Natural killer cell (primary cell): ENCODE results near the gene ZSWIM6. TPM values are rescaled to one million over a fixed set of nuclear protein-coding genes. Genes with fewer than 3 reads are reported as not detected.

Experiments used
- ATAC-seq, 3 donors: fragments of 150-1000 bp in 2 of 3; fragments of 200-7000 bp in 1 of 3; cut with Tn5 transposase; 1 replicate in 1 of 3; 2 replicates in 2 of 3; pipeline ENCODE4 v1.10.0; 2021; ENCODE audit warnings: mild to moderate bottlenecking in 2 of 3, moderate library complexity in 2 of 3
- DNase-seq, 2 donors: peaks; one replicate each; pipeline versions ENCODE4 v3.0.0 to v3.0.0-alpha.2; 2013 to 2021; ENCODE audit warnings: mixed read lengths in 1 of 2
- H3K27ac ChIP-seq: one replicate; pipeline ENCODE4 v1.5.1; 2013; ENCODE audit warnings: mild to moderate bottlenecking, low read length
- H3K27me3 ChIP-seq: one replicate; pipeline ENCODE4 v1.6.1; 2013; ENCODE audit warnings: low read length; ENCODE audit not compliant: control insufficient read depth, insufficient read depth
- H3K36me3 ChIP-seq: one replicate; pipeline ENCODE4 v1.6.1; 2013; ENCODE audit warnings: low read length; ENCODE audit not compliant: control insufficient read depth, insufficient read depth
- H3K4me1 ChIP-seq: one replicate; pipeline ENCODE4 v1.6.1; 2013; ENCODE audit warnings: low read length; ENCODE audit not compliant: control insufficient read depth, insufficient read depth
- H3K4me3 ChIP-seq: one replicate; pipeline ENCODE4 v1.5.1; 2013; ENCODE audit warnings: low read length
- H3K9me3 ChIP-seq: one replicate; pipeline ENCODE4 v1.6.1; 2013; ENCODE audit warnings: low read length; ENCODE audit not compliant: control insufficient read depth, insufficient read depth
- H3K27ac Mint-ChIP-seq, 2 donors: one replicate each; pipeline ENCODE4 v1.8.0; 2022; ENCODE audit warnings: mild to moderate bottlenecking in 2 of 2, mixed read lengths in 2 of 2, moderate library complexity in 1 of 2
- H3K27me3 Mint-ChIP-seq, 2 donors: one replicate each; pipeline ENCODE4 v1.8.0; 2022; ENCODE audit warnings: low read depth in 2 of 2, mixed read lengths in 2 of 2
- H3K36me3 Mint-ChIP-seq: one replicate; pipeline ENCODE4 v1.8.0; 2022; ENCODE audit warnings: mixed read lengths
- H3K4me1 Mint-ChIP-seq, 2 donors: one replicate each; pipeline ENCODE4 v1.8.0; 2022; ENCODE audit warnings: mixed read lengths in 2 of 2
- H3K4me3 Mint-ChIP-seq: one replicate; pipeline ENCODE4 v1.8.0; 2022; ENCODE audit warnings: mild to moderate bottlenecking, moderate library complexity, mixed read lengths
- H3K9me3 Mint-ChIP-seq, 2 donors: one replicate each; pipeline ENCODE4 v1.8.0; 2022; ENCODE audit warnings: mixed read lengths in 2 of 2
- CTCF ChIP-seq: fragments of 200-600 bp; IDR thresholded peaks from one replicate; pipeline ENCODE4 v1.8.0; 2022; ENCODE audit warnings: antibody characterized with exemption
- WGBS: methylation state at CpG from one replicate; pipeline ENCODE4 v1.1.7; 2013; ENCODE audit warnings: missing lambda C conversion rate; ENCODE audit not compliant: insufficient coverage; 5-methylcytosine and 5-hydroxymethylcytosine counted together
- intact Hi-C: fragments of 100-400 bp; cut with micrococcal nuclease; formaldehyde crosslinking; loops from one replicate; pipeline ENCODE4 v1.14.2; 2022
- total RNA-seq, 4 donors: library from RNA; stranded (reverse); fragments of 120-200 nt in 1 of 4; gene quantifications; one replicate each; pipeline versions ENCODE4 v1.2.3 to v1.2.4, GENCODE V29; 2013 to 2022

The ZSWIM6 gene
- total RNA-seq, 3 donors from 2014 or later (not counting 1 experiment from before 2014, with no cell fraction given), result 8.7 to 11.4 (median 10.5) TPM

GRCh38 chr5:61319388-61320146 lies 12.5 kb upstream of the ZSWIM6 start:
- DNase-seq (peak in 1 of 2 donors; percentile 51), ATAC-seq (peak; percentile 52 to 71 (median 71))
- Histone ChIP-seq H3K36me3 (no peaks in the 10 kb centered on the region), H3K27me3 (peaks cover 3% of the 10 kb centered on the region), H3K4me3 (no peak overlapping the region), H3K27ac (no peak overlapping the region), H3K4me1 (peaks cover 13% of the 10 kb centered on the region), H3K9me3 (no peaks in the 10 kb centered on the region)
- WGBS, result 38% methylated on average over 7 of the region's 9 CpGs
- Mint-ChIP-seq H3K27me3 (peaks cover 34 to 55% of the 10 kb centered on the region in 2 donors), H3K4me3 (no peak overlapping the region), H3K4me1 (peaks cover 7 to 8% of the 10 kb centered on the region in 2 donors), H3K36me3 (no peaks in the 10 kb centered on the region), H3K9me3 (no peaks in the 10 kb centered on the region), H3K27ac (no peak overlapping the region)
- TF ChIP-seq CTCF, result no peak
- intact Hi-C loops, result no loop called here

GRCh38 chr5:61320860-61321259 lies 11.2 kb upstream of the ZSWIM6 start:
- WGBS, result 100% methylated on average over 2 of the region's 3 CpGs
- H3K36me3 Mint-ChIP-seq, result no peaks in the 10 kb centered on the region
- H3K9me3 Mint-ChIP-seq, result no peaks in the 10 kb centered on the region
- no peak overlapping the region for H3K27ac Mint-ChIP-seq
- peaks cover 7 to 8% of the 10 kb centered on the region in 2 donors for H3K4me1 Mint-ChIP-seq
- no peak overlapping the region for H3K27ac ChIP-seq
- H3K36me3 ChIP-seq, result no peaks in the 10 kb centered on the region
- peaks cover 13% of the 10 kb centered on the region for H3K4me1 ChIP-seq
- DNase-seq (no peak), ATAC-seq (no peak)
- H3K27me3 Mint-ChIP-seq, result peaks cover 26 to 44% of the 10 kb centered on the region in 2 donors
- intact Hi-C loops, result no loop called here
- no peak overlapping the region for H3K4me3 ChIP-seq
- peaks cover 3% of the 10 kb centered on the region for H3K27me3 ChIP-seq
- no peak overlapping the region for H3K4me3 Mint-ChIP-seq
- TF ChIP-seq CTCF, result no peak
- no peaks in the 10 kb centered on the region for H3K9me3 ChIP-seq

GRCh38 chr5:61321669-61322068 lies 10.4 kb upstream of the ZSWIM6 start:
- Mint-ChIP-seq H3K27ac (no peak overlapping the region), H3K4me3 (no peak overlapping the region), H3K27me3 (peaks cover 20 to 44% of the 10 kb centered on the region in 2 donors), H3K36me3 (no peaks in the 10 kb centered on the region), H3K4me1 (peaks cover 7 to 8% of the 10 kb centered on the region in 2 donors), H3K9me3 (no peaks in the 10 kb centered on the region)
- no peak for ATAC-seq
- no peak for DNase-seq
- Histone ChIP-seq H3K27me3 (peaks cover 3% of the 10 kb centered on the region), H3K4me1 (peaks cover 13% of the 10 kb centered on the region), H3K27ac (no peak overlapping the region), H3K4me3 (no peak overlapping the region), H3K9me3 (no peaks in the 10 kb centered on the region), H3K36me3 (no peaks in the 10 kb centered on the region)
- no peak for TF ChIP-seq CTCF
- WGBS, result 62% methylated on average over 2 of the region's 2 CpGs
- intact Hi-C loops, result no loop called here
